ENCODE data around the gene NKAIN2. TPM values are rescaled to one million over a fixed set of nuclear protein-coding genes. Genes with fewer than 3 reads are reported as not detected.

The NKAIN2 gene
- total RNA-seq, 1 experiment from 2014 or later = not detected

DNA sequence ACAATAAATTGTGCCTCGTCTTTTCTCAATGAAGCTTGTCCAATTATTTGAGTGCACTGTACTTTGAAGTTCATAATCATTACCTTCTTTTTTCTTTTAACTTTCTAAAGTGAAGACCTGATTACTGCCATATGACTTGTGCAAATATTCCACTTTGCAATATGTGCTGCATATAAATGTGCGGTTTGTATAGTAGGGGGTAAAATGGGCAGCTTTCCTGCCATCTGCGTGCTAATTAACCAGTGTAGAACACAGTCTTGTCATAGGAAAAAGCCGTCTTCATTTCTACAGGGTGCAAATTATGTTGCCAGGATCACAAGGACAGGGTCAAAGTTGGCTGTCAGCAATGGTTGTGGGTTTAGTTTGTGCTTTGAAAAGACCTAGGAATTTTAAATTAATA is 397.0 kb downstream of the NKAIN2 start:
- Mint-ChIP-seq H3K4me3 (ENCODE audit: low read depth, unreplicated experiment) (no peak overlapping the region), H3K36me3 (ENCODE audit: insufficient read depth, unreplicated experiment) (no peaks in the 10 kb centered on the region), H3K9me3 (ENCODE audit: low read depth, unreplicated experiment) (no peaks in the 10 kb centered on the region), H3K4me1 (ENCODE audit: low read depth, unreplicated experiment) (no peaks in the 10 kb centered on the region), H3K27ac (ENCODE audit: unreplicated experiment) (no peak overlapping the region), H3K27me3 (ENCODE audit: unreplicated experiment) (no peaks in the 10 kb centered on the region)
- CTCF ChIA-PET = interaction anchor here (0.6 kb wide), 1 partner anchor 108 kb away, joined by 3 read pairs; no protein-coding TSS in a partner anchor
- no TSS peak for BruUV-seq (replicated peaks)
- intact Hi-C loops (cut with micrococcal nuclease; ENCODE audit: unreplicated experiment) = no loop called here
- no peak for DNase-seq
- TF ChIP-seq, protein P1, sequence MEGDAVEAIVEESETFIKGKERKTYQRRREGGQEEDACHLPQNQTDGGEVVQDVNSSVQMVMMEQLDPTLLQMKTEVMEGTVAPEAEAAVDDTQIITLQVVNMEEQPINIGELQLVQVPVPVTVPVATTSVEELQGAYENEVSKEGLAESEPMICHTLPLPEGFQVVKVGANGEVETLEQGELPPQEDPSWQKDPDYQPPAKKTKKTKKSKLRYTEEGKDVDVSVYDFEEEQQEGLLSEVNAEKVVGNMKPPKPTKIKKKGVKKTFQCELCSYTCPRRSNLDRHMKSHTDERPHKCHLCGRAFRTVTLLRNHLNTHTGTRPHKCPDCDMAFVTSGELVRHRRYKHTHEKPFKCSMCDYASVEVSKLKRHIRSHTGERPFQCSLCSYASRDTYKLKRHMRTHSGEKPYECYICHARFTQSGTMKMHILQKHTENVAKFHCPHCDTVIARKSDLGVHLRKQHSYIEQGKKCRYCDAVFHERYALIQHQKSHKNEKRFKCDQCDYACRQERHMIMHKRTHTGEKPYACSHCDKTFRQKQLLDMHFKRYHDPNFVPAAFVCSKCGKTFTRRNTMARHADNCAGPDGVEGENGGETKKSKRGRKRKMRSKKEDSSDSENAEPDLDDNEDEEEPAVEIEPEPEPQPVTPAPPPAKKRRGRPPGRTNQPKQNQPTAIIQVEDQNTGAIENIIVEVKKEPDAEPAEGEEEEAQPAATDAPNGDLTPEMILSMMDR (IDR thresholded peaks at IDR 0.05; ENCODE audit: unreplicated experiment) = no peak

DNA sequence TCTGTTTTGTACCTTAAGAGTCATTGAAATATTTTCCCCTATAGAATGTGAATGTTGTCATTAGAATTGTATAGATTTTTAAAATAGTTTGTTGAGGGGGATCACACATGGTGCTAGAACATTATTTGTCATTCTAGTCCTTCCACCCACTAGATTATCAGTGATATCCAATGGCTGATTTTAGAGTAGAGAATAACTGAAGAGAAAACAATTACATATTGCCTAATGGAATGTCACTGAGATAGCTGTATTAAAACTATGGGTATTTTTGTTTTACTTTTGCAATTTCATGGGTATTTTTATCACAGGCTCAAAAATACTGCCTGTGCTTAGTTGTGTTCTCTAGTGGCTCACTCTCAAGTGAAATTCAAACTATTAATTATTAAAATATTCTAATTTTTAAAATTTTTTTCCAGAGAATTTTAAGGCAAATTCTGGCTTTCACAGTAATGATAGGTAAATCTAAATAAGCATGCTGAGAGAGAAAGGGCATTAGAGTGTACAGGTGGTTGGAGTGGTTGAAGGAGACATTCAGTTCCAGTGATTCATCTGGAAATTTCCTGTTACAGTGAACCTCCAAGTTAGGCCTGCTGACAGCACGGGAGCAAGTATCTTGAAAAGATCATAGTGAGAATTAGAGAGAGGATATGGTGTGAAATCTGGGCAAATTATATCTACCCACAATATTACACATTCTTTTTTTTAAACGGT is 399.6 kb downstream of the NKAIN2 start:
- H3K36me3 Mint-ChIP-seq (ENCODE audit: insufficient read depth, unreplicated experiment) = no peaks in the 10 kb centered on the region
- TF ChIP-seq, protein P1 (IDR thresholded peaks at IDR 0.05; ENCODE audit: unreplicated experiment) = no peak
- BruUV-seq (replicated peaks) = no TSS peak
- no peaks in the 10 kb centered on the region for H3K9me3 Mint-ChIP-seq (ENCODE audit: low read depth, unreplicated experiment)
- H3K4me3 Mint-ChIP-seq (ENCODE audit: low read depth, unreplicated experiment) = no peak overlapping the region
- DNase-seq = no peak
- no peaks in the 10 kb centered on the region for H3K27me3 Mint-ChIP-seq (ENCODE audit: unreplicated experiment)
- intact Hi-C loops (cut with micrococcal nuclease; ENCODE audit: unreplicated experiment) = no loop called here
- CTCF ChIA-PET = no interaction called here
- no peaks in the 10 kb centered on the region for H3K4me1 Mint-ChIP-seq (ENCODE audit: low read depth, unreplicated experiment)
- no peak overlapping the region for H3K27ac Mint-ChIP-seq (ENCODE audit: unreplicated experiment)

DNA sequence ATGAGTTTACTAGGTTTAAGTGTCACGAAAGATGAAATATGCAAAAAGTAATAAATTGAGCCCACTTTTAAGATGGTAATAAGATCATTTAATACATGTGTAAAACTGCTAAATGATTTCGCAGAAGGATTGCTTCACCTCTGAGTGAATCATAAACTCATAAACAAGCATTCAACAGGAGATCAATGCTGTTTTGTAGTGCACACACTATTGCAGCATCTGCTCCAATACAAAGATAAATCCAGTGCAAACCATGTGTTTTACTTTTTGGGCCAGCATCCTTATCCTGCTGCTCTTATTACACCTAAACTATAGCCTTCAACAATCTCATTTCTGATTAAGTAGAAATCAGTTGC is 400.1 kb downstream of the NKAIN2 start:
- DNase-seq = no peak
- no peaks in the 10 kb centered on the region for H3K4me1 Mint-ChIP-seq (ENCODE audit: low read depth, unreplicated experiment)
- H3K36me3 Mint-ChIP-seq (ENCODE audit: insufficient read depth, unreplicated experiment) = no peaks in the 10 kb centered on the region
- CTCF ChIA-PET = no interaction called here
- intact Hi-C loops (cut with micrococcal nuclease; ENCODE audit: unreplicated experiment) = no loop called here
- H3K4me3 Mint-ChIP-seq (ENCODE audit: low read depth, unreplicated experiment) = no peak overlapping the region
- H3K27me3 Mint-ChIP-seq (ENCODE audit: unreplicated experiment) = no peaks in the 10 kb centered on the region
- H3K27ac Mint-ChIP-seq (ENCODE audit: unreplicated experiment) = no peak overlapping the region
- no peaks in the 10 kb centered on the region for H3K9me3 Mint-ChIP-seq (ENCODE audit: low read depth, unreplicated experiment)
- no TSS peak for BruUV-seq (replicated peaks)
- TF ChIP-seq, protein P1 (IDR thresholded peaks at IDR 0.05; ENCODE audit: unreplicated experiment) = no peak

DNA sequence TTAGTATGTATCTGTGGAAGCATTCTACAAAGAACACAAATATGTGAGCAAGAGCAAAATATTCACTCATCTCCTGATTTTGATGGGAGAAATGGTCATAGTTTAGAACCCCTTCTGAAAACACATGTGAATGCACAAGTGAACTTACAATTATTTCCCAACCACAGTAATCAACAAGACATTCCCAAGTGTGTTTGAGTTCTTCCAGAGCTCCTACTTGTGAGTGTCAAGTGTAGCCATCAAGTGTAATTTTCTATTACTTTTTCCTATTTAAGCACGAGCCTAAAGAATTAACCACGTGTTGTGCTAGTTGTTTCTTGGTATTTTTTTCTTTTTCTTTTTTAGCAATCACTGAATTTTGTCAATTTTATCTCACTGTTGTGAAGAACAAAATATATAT is 402.3 kb downstream of the NKAIN2 start:
- DNase-seq = no peak
- TF ChIP-seq, protein P1 (IDR thresholded peaks at IDR 0.05; ENCODE audit: unreplicated experiment) = no peak
- H3K9me3 Mint-ChIP-seq (ENCODE audit: low read depth, unreplicated experiment) = no peaks in the 10 kb centered on the region
- CTCF ChIA-PET = no interaction called here
- no TSS peak for BruUV-seq (replicated peaks)
- H3K27ac Mint-ChIP-seq (ENCODE audit: unreplicated experiment) = no peak overlapping the region
- H3K4me1 Mint-ChIP-seq (ENCODE audit: low read depth, unreplicated experiment) = no peaks in the 10 kb centered on the region
- H3K4me3 Mint-ChIP-seq (ENCODE audit: low read depth, unreplicated experiment) = no peak overlapping the region
- H3K36me3 Mint-ChIP-seq (ENCODE audit: insufficient read depth, unreplicated experiment) = no peaks in the 10 kb centered on the region
- intact Hi-C loops (cut with micrococcal nuclease; ENCODE audit: unreplicated experiment) = no loop called here
- no peaks in the 10 kb centered on the region for H3K27me3 Mint-ChIP-seq (ENCODE audit: unreplicated experiment)

Data from Calu3 (cell line).